Endothelial cell of umbilical vein (primary cell): Measurements from ENCODE around the gene IPO5. TPM values are rescaled to one million over a fixed set of nuclear protein-coding genes. Genes with fewer than 3 reads are reported as not detected.

ENCODE experiments used
- BruUV-seq: library from RNA; stranded (reverse); fragments of 400-500 nt; replicated peaks from 2 replicates; lab custom pipeline; 2021; lab: Mats Ljungman, UMichigan
- CTCF ChIA-PET: fragments of 300-600, 350-600 bp; sonication (Branson Sonifier 250); formaldehyde crosslinking; loops from one replicate; lab custom pipeline; 2021; ENCODE audit warnings: antibody characterized with exemption, inconsistent platforms; lab: Charles Lee
- POLR2A ChIA-PET: fragments of 300-600, 350-600 bp; sonication (Branson Sonifier 250); formaldehyde crosslinking; loops from one replicate; lab custom pipeline; 2021; ENCODE audit warnings: antibody characterized with exemption, inconsistent platforms; lab: Charles Lee
- DNase-seq: peaks from one replicate; pipeline ENCODE4 v3.0.0-alpha.2; 2011; ENCODE audit warnings: low read depth, low spot score
- FAIRE-seq: peaks from 2 replicates; lab custom pipeline; 2011; peaks lifted over from hg19 to GRCh38; lab: Jason Lieb, UNC
- H2AFZ ChIP-seq: 2 replicates; pipeline ENCODE4 v1.6.0; 2012; ENCODE audit warnings: low read depth, low read length, control low read depth, inconsistent platforms
- H3K27ac ChIP-seq: 2 replicates; pipeline ENCODE4 v1.5.1; 2011; ENCODE audit warnings: low read depth, mild to moderate bottlenecking, control low read depth, low read length, moderate library complexity; ENCODE audit not compliant: insufficient read depth
- H3K27me3 ChIP-seq, 2 experiments: 2 replicates each; pipeline versions ENCODE4 v1.6.0 to v1.6.1; 2011; ENCODE audit warnings: low read length in 2 of 2, mixed read lengths in 1 of 2; ENCODE audit not compliant: control insufficient read depth in 2 of 2, insufficient read depth in 2 of 2
- H3K36me3 ChIP-seq, 2 experiments: 2 replicates in 1 of 2; 3 replicates in 1 of 2; pipeline ENCODE4 v1.5.1; 2011; ENCODE audit warnings: low read length in 2 of 2, mild to moderate bottlenecking in 1 of 2, moderate library complexity in 1 of 2; ENCODE audit not compliant: control insufficient read depth in 2 of 2, insufficient read depth in 2 of 2; ENCODE audit errors: extremely low read depth in 1 of 2
- H3K4me1 ChIP-seq: 3 replicates; pipeline ENCODE4 v1.5.1; 2011; ENCODE audit warnings: mild to moderate bottlenecking, low read length; ENCODE audit not compliant: control insufficient read depth, insufficient read depth; ENCODE audit errors: extremely low read depth
- H3K4me2 ChIP-seq: 2 replicates; pipeline ENCODE4 v1.6.1; 2011; ENCODE audit warnings: low read length, control low read depth, mixed read lengths; ENCODE audit not compliant: insufficient read depth
- H3K4me3 ChIP-seq, 3 experiments: fragments of 200-600 bp in 1 of 3; sonication (generic), shearing (Covaris generic) in 1 of 3; replicated peaks in 1 of 3; 2 replicates each; pipeline ENCODE4 v1.5.1; 2011 to 2016; ENCODE audit warnings: control low read depth in 3 of 3, low read length in 3 of 3, mild to moderate bottlenecking in 2 of 3, inconsistent platforms in 1 of 3, low read depth in 1 of 3, moderate library complexity in 1 of 3; ENCODE audit not compliant: insufficient read depth in 1 of 3
- H3K79me2 ChIP-seq: 2 replicates; pipeline ENCODE4 v1.6.0; 2012; ENCODE audit warnings: low read length, inconsistent platforms; ENCODE audit not compliant: control insufficient read depth, insufficient read depth
- H3K9ac ChIP-seq: replicated peaks from 2 replicates; pipeline ENCODE3; 2011; ENCODE audit warnings: low read length, control low read depth; ENCODE audit not compliant: insufficient read depth; ENCODE audit errors: extremely low read depth
- H3K9me1 ChIP-seq: replicated peaks from 3 replicates; pipeline ENCODE4 v1.6.0; 2011; ENCODE audit warnings: mild to moderate bottlenecking, low read length; ENCODE audit not compliant: control insufficient read depth, insufficient read depth; ENCODE audit errors: extremely low read depth
- H3K9me3 ChIP-seq: replicated peaks from 2 replicates; pipeline ENCODE4 v1.5.1; 2012; ENCODE audit warnings: low read length, inconsistent platforms; ENCODE audit not compliant: control insufficient read depth, insufficient read depth
- H4K20me1 ChIP-seq: replicated peaks from 2 replicates; pipeline ENCODE3; 2011; ENCODE audit warnings: mild to moderate bottlenecking, low read length; ENCODE audit not compliant: control insufficient read depth, insufficient read depth; ENCODE audit errors: extremely low read depth
- EZH2 ChIP-seq: IDR thresholded peaks from 2 replicates; pipeline ENCODE4 v1.6.1; 2012; ENCODE audit warnings: borderline replicate concordance, low read depth, mild to moderate bottlenecking, moderate library complexity, low read length, inconsistent platforms; ENCODE audit not compliant: severe bottlenecking
- FOS ChIP-seq: IDR thresholded peaks from 2 replicates; pipeline ENCODE4 v1.6.1; 2011; ENCODE audit warnings: mild to moderate bottlenecking, low read length, moderate library complexity, borderline replicate concordance; ENCODE audit not compliant: insufficient read depth
- GATA2 ChIP-seq: IDR thresholded peaks from 2 replicates; pipeline ENCODE4 v1.7.0; 2011; ENCODE audit warnings: low read depth, mild to moderate bottlenecking, moderate library complexity, mixed read lengths, low read length; ENCODE audit not compliant: insufficient read length, insufficient read depth
- JUN ChIP-seq: IDR thresholded peaks from 2 replicates; pipeline ENCODE4 v1.6.1; 2011; ENCODE audit warnings: borderline replicate concordance, low read depth; ENCODE audit not compliant: insufficient read length, insufficient read depth
- MYC ChIP-seq: IDR thresholded peaks from one replicate; pipeline ENCODE4 v1.6.1; 2011; ENCODE audit warnings: mild to moderate bottlenecking, low read depth, low read length
- POLR2A ChIP-seq: IDR thresholded peaks from 2 replicates; pipeline ENCODE4 v1.6.1; 2012; ENCODE audit warnings: low read depth, mild to moderate bottlenecking, control low read depth, low read length
- POLR2AphosphoS5 ChIP-seq: IDR thresholded peaks from 2 replicates; pipeline ENCODE4 v1.6.1; 2012; ENCODE audit warnings: low read depth, mild to moderate bottlenecking, control low read depth, low read length, moderate library complexity; ENCODE audit not compliant: insufficient read depth
- dilution Hi-C: fragments of 300-500 bp; cut with MboI; formaldehyde crosslinking; loops from one replicate; pipeline ENCODE4 v1.15.0; 2019; ENCODE audit warnings: low sequenced_read_pairs; ENCODE audit not compliant: extremely low pct_ligation_motif_present
- intact Hi-C: fragments of 100-400 bp; cut with micrococcal nuclease; formaldehyde crosslinking; loops from one replicate; pipeline ENCODE4 v1.10.0; 2022
- polyA plus RNA-seq, 4 experiments: library from polyadenylated mRNA; depleted of rRNA in 3 of 4; stranded (reverse) in 3 of 4; unstranded in 1 of 4; fragments of >200 nt; gene quantifications; 2 replicates each; pipeline versions ENCODE4 v1.2.1 to v1.2.3, GENCODE V29; 2011 to 2012; ENCODE audit warnings: missing spikeins in 1 of 4
- total RNA-seq: library from RNA; stranded (reverse); gene quantifications from 2 replicates; pipeline ENCODE4 v1.2.3, GENCODE V29; 2021
- TF ChIP-seq, protein P1 (sequence below): IDR thresholded peaks from 2 replicates; pipeline ENCODE4 v1.6.1; 2011; ENCODE audit not compliant: insufficient read depth, insufficient read length
- TF ChIP-seq, protein P2 (sequence below), 2 donors: IDR thresholded peaks; 1 replicate in 1 of 2; 2 replicates in 1 of 2; pipeline ENCODE4 v1.5.1; 2011; ENCODE audit warnings: low read length in 2 of 2, mild to moderate bottlenecking in 2 of 2, moderate library complexity in 2 of 2, control low read depth in 1 of 2, inconsistent platforms in 1 of 2, low read depth in 1 of 2; ENCODE audit not compliant: insufficient read depth in 1 of 2; ENCODE audit errors: extremely low read depth in 1 of 2

IPO5 gene
- total and polyA plus RNA-seq, 2 donors (not counting 3 experiments of a cell fraction or from before 2014, with no cell fraction given): 50.4 to 183 TPM

- POLR2A ChIA-PET: no interaction called here
- H3K4me1 ChIP-seq: no peaks in the 10 kb centered on the region
- dilution Hi-C loops: no loop called here
- no peak overlapping the region for H3K9ac ChIP-seq
- CTCF ChIA-PET: interaction anchor here (1.2 kb wide), 1 partner anchor 12 kb away, joined by 4 read pairs; no protein-coding TSS in a partner anchor
- no peaks in the 10 kb centered on the region for H4K20me1 ChIP-seq
- H3K4me3 ChIP-seq: no peak overlapping the region
- H3K27ac ChIP-seq: no peak overlapping the region
- no peak for TF ChIP-seq JUN
- no peak for TF ChIP-seq GATA2
- no peak for TF ChIP-seq POLR2AphosphoS5
- TF ChIP-seq EZH2: no peak
- TF ChIP-seq, protein P1, sequence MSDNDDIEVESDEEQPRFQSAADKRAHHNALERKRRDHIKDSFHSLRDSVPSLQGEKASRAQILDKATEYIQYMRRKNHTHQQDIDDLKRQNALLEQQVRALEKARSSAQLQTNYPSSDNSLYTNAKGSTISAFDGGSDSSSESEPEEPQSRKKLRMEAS: no peak
- TF ChIP-seq FOS: no peak
- TF ChIP-seq MYC: no peak
- TF ChIP-seq POLR2A: no peak
- TF ChIP-seq, protein P2, sequence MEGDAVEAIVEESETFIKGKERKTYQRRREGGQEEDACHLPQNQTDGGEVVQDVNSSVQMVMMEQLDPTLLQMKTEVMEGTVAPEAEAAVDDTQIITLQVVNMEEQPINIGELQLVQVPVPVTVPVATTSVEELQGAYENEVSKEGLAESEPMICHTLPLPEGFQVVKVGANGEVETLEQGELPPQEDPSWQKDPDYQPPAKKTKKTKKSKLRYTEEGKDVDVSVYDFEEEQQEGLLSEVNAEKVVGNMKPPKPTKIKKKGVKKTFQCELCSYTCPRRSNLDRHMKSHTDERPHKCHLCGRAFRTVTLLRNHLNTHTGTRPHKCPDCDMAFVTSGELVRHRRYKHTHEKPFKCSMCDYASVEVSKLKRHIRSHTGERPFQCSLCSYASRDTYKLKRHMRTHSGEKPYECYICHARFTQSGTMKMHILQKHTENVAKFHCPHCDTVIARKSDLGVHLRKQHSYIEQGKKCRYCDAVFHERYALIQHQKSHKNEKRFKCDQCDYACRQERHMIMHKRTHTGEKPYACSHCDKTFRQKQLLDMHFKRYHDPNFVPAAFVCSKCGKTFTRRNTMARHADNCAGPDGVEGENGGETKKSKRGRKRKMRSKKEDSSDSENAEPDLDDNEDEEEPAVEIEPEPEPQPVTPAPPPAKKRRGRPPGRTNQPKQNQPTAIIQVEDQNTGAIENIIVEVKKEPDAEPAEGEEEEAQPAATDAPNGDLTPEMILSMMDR (IDR thresholded peaks at IDR 0.05; ENCODE audit: extremely low read depth in 1 of 2, insufficient read depth in 1 of 2, low read depth in 1 of 2, low read length in 2 of 2): no peak
- no peaks in the 10 kb centered on the region for H3K9me3 ChIP-seq
- no peaks in the 10 kb centered on the region for H3K9me1 ChIP-seq
- no peak overlapping the region for H3K4me2 ChIP-seq
- no peaks in the 10 kb centered on the region for H3K79me2 ChIP-seq
- BruUV-seq: no TSS peak
- DNase-seq (no peak), FAIRE-seq (no peak)
- H3K36me3 ChIP-seq: no peaks in the 10 kb centered on the region
- no peaks in the 10 kb centered on the region for H3K27me3 ChIP-seq
- intact Hi-C loops: no loop called here
- no peak overlapping the region for H2AFZ ChIP-seq
Measured at GRCh38 chr13:98055623-98056022, 102.1 kb downstream of the IPO5 start.
